A549 (cell line): Measurements from ENCODE around the gene ABHD6. TPM values are rescaled to one million over a fixed set of nuclear protein-coding genes. Genes with fewer than 3 reads are reported as not detected.

ENCODE experiments used
- ATAC-seq, 2 experiments: fragments of 200-7000 bp in 1 of 2; fragments of >200 bp in 1 of 2; cut with Nextera tagmentation in 1 of 2; cut with Tn5 transposase in 1 of 2; 3 replicates each; pipeline versions ENCODE4 v1.8.0 to v1.9.1; 2018 to 2020; ENCODE audit warnings: mild to moderate bottlenecking in 1 of 2, moderate library complexity in 1 of 2
- CTCF ChIA-PET: fragments of 300-600 bp; sonication (Branson Sonifier 250); formaldehyde crosslinking; extraction: SDS; loops from one replicate; lab custom pipeline; 2021; ENCODE audit warnings: antibody characterized with exemption, inconsistent platforms; lab: Yijun Ruan, JAX
- POLR2A ChIA-PET: fragments of 350-600 bp; formaldehyde crosslinking; extraction: SDS; loops from one replicate; lab custom pipeline; 2021; ENCODE audit warnings: antibody characterized with exemption, inconsistent platforms; lab: Yijun Ruan, JAX
- DNase-seq, 2 experiments: peaks; one replicate each; pipeline versions ENCODE4 v3.0.0 to v3.0.0-alpha.2; 2011 to 2016; ENCODE audit warnings: low read depth in 1 of 2, low spot score in 1 of 2
- FAIRE-seq: peaks from 2 replicates; lab custom pipeline; 2011; peaks lifted over from hg19 to GRCh38; lab: Jason Lieb, UNC
- H3K27ac ChIP-seq, 2 experiments: fragments of >200 bp; sonication (Bioruptor Twin); formaldehyde crosslinking; 3 replicates each; pipeline ENCODE4 v1.5.1; 2016 to 2017
- H3K4me1 ChIP-seq: fragments of >200 bp; sonication (Bioruptor Twin); formaldehyde crosslinking; 3 replicates; pipeline ENCODE4 v1.6.1; 2016
- H3K4me2 ChIP-seq: fragments of >200 bp; sonication (Bioruptor Twin); formaldehyde crosslinking; 3 replicates; pipeline ENCODE4 v1.6.1; 2016
- H3K4me3 ChIP-seq: fragments of >200 bp; sonication (Bioruptor Twin); formaldehyde crosslinking; 3 replicates; pipeline ENCODE4 v1.5.1; 2016
- H3K9me3 ChIP-seq: fragments of >200 bp; sonication (Bioruptor Twin); formaldehyde crosslinking; 3 replicates; pipeline ENCODE4 v1.6.1; 2016
- CEBPB ChIP-seq, 2 experiments: fragments of >200 bp in 1 of 2; sonication (Bioruptor Twin) in 1 of 2; formaldehyde crosslinking in 1 of 2; IDR thresholded peaks; 2 replicates each; pipeline ENCODE4 v1.6.1; 2012 to 2016
- CHD2 ChIP-seq: fragments of 150-350 bp; IDR thresholded peaks from 2 replicates; pipeline ENCODE4 v1.6.1; 2014; ENCODE audit warnings: low read length; ENCODE audit not compliant: partially characterized antibody
- EP300 ChIP-seq, 2 experiments: fragments of >200 bp; sonication (Bioruptor Twin); formaldehyde crosslinking; IDR thresholded peaks; 2 replicates in 1 of 2; 3 replicates in 1 of 2; pipeline ENCODE4 v1.6.1; 2016 to 2017
- FOSB ChIP-seq: fragments of 250-450 bp; sonication (Bioruptor Pico); IDR thresholded peaks from 2 replicates; pipeline ENCODE4 v1.5.0; 2020; ENCODE audit warnings: mild to moderate bottlenecking, moderate library complexity
- FOXS1 ChIP-seq: fragments of 250-450 bp; sonication (Bioruptor Pico); IDR thresholded peaks from 2 replicates; pipeline ENCODE4 v1.5.0; 2020; ENCODE audit warnings: mild to moderate bottlenecking, moderate library complexity
- HDAC2 ChIP-seq: fragments of 200-600 bp; sonication (generic); IDR thresholded peaks from 2 replicates; pipeline ENCODE4 v1.6.1; 2016
- HOXB13 ChIP-seq: fragments of 250-450 bp; sonication (Bioruptor Pico); IDR thresholded peaks from 2 replicates; pipeline ENCODE4 v1.5.0; 2020; ENCODE audit warnings: low read depth, mild to moderate bottlenecking, moderate library complexity
- KDM1A ChIP-seq: fragments of 200-600 bp; sonication (generic); IDR thresholded peaks from 2 replicates; pipeline ENCODE4 v1.6.1; 2016; ENCODE audit warnings: low read depth, mild to moderate bottlenecking
- MAZ ChIP-seq: fragments of 150-350 bp; IDR thresholded peaks from 2 replicates; pipeline ENCODE4 v1.6.1; 2014; ENCODE audit warnings: antibody characterized with exemption, low read depth, low read length, borderline replicate concordance
- MYC ChIP-seq: IDR thresholded peaks from 2 replicates; pipeline ENCODE4 v1.6.1; 2012; ENCODE audit warnings: mild to moderate bottlenecking, inconsistent platforms, low read length, improper control_type of control experiment, borderline replicate concordance
- NFE2L2 ChIP-seq: fragments of 150-350 bp; conservative IDR thresholded peaks from 2 replicates; pipeline ENCODE4 v1.6.1; 2014; ENCODE audit warnings: low read length
- NPAS2 ChIP-seq: fragments of 250-450 bp; sonication (Bioruptor Pico); IDR thresholded peaks from 2 replicates; pipeline ENCODE4 v1.8.0; 2022; ENCODE audit warnings: mild to moderate bottlenecking, moderate library complexity, borderline replicate concordance
- RAD21 ChIP-seq, 2 experiments: fragments of >200 bp in 1 of 2; sonication (Bioruptor Twin) in 1 of 2; formaldehyde crosslinking in 1 of 2; IDR thresholded peaks in 1 of 2; conservative IDR thresholded peaks in 1 of 2; 2 replicates in 1 of 2; 3 replicates in 1 of 2; pipeline ENCODE4 v1.6.1; 2012 to 2018; ENCODE audit warnings: inconsistent platforms in 1 of 2
- RCOR1 ChIP-seq: fragments of 150-350 bp; IDR thresholded peaks from 2 replicates; pipeline ENCODE4 v1.6.1; 2014; ENCODE audit warnings: antibody characterized with exemption, low read length, low read depth
- SMC3 ChIP-seq: fragments of >200 bp; sonication (Bioruptor Twin); formaldehyde crosslinking; IDR thresholded peaks from 3 replicates; pipeline ENCODE4 v1.6.1; 2018; ENCODE audit warnings: inconsistent platforms
- TP53 ChIP-seq: fragments of 250-450 bp; sonication (Bioruptor Pico); IDR thresholded peaks from 2 replicates; pipeline ENCODE4 v1.5.0; 2021; ENCODE audit warnings: mild to moderate bottlenecking, moderate library complexity
- ZC3H11A ChIP-seq: fragments of 450-650 bp; IDR thresholded peaks from 2 replicates; pipeline ENCODE4 v1.6.1; 2014; ENCODE audit warnings: antibody characterized with exemption, mild to moderate bottlenecking
- ZFP36 ChIP-seq: fragments of 450-650 bp; IDR thresholded peaks from 2 replicates; pipeline ENCODE4 v1.6.1; 2014; ENCODE audit warnings: borderline replicate concordance; ENCODE audit not compliant: partially characterized antibody
- ZSCAN20 ChIP-seq: fragments of 250-450 bp; sonication (Bioruptor Pico); IDR thresholded peaks from 2 replicates; pipeline ENCODE4 v1.8.0; 2022; ENCODE audit warnings: mild to moderate bottlenecking, moderate library complexity
- WGBS: methylation state at CpG from one replicate; pipeline ENCODE4 v1.1.6; 2017; ENCODE audit errors: missing lambda C conversion rate; 5-methylcytosine and 5-hydroxymethylcytosine counted together
- polyA plus RNA-seq, 4 experiments: library from polyadenylated mRNA; depleted of rRNA in 3 of 4; stranded (reverse); fragments of >200 nt; fragmentation: RNase III in 1 of 4; extraction: RNeasy Plus Mini Kit Qiagen cat#74134 plus additional on column Dnase treatment in 1 of 4; gene quantifications; 2 replicates in 3 of 4; 3 replicates in 1 of 4; pipeline ENCODE4 v1.2.3, GENCODE V29; 2011 to 2017
- TF ChIP-seq, protein P1 (sequence below): IDR thresholded peaks from 2 replicates; pipeline ENCODE4 v1.6.1; 2012
- TF ChIP-seq, protein P2 (sequence below): fragments of 150-350 bp; IDR thresholded peaks from 2 replicates; pipeline ENCODE4 v1.6.1; 2014; ENCODE audit warnings: low read depth, mild to moderate bottlenecking, low read length
- TF ChIP-seq, protein P3 (sequence below): fragments of 250-450 bp; sonication (Bioruptor Pico); IDR thresholded peaks from 2 replicates; pipeline ENCODE4 v1.5.0; 2021; ENCODE audit warnings: mild to moderate bottlenecking, moderate library complexity, borderline replicate concordance
- TF ChIP-seq, protein P4 (sequence below): fragments of 450-650 bp; IDR thresholded peaks from 2 replicates; pipeline ENCODE4 v1.6.1; 2014; ENCODE audit warnings: antibody characterized with exemption

ABHD6 gene
- polyA plus RNA-seq, 2 of the 4 experiments (the other 2 are of a cell fraction), result 6.6 to 10.1 TPM

DNA sequence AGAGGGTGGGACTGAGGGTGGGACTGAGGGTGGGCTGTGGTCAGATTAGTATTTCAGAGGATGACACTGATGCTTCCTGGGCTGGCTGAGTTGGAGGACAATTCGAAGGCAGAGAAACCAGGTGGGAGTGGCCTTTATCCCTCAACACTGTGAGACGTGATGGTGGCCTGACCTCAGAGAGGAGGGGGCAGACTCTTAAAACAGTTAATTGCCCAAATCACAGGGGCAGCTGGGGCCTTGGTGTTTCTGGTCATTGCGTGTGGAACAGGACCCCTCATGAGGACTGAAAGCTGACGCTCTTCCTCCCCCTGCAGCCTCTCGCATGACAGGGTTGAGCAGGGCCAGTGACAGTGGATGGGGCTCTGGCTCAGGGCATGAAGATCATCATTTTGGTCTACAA is 45.5 kb upstream of the ABHD6 start:
- peaks cover 12% of the 10 kb centered on the region for H3K4me1 ChIP-seq
- DNase-seq, result no peak
- ChIA-PET CTCF (interaction anchor here (0.6 to 5.7 kb wide), 3 partner anchors 12 to 25 kb away, joined by 3 to 38 read pairs (median 4); no protein-coding TSS in a partner anchor), POLR2A (no interaction called here)
- no peak for FAIRE-seq
- no peak for ATAC-seq
- H3K27ac ChIP-seq, result no peak overlapping the region
- no peak overlapping the region for H3K4me2 ChIP-seq
- TF ChIP-seq MYC, result no peak
- TF ChIP-seq ZC3H11A, result no peak
- TF ChIP-seq, protein P1, sequence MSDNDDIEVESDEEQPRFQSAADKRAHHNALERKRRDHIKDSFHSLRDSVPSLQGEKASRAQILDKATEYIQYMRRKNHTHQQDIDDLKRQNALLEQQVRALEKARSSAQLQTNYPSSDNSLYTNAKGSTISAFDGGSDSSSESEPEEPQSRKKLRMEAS, result no peak
- TF ChIP-seq TP53 (CRISPR knock-in tag), result no peak
- TF ChIP-seq KDM1A, result no peak
- TF ChIP-seq, protein P2, sequence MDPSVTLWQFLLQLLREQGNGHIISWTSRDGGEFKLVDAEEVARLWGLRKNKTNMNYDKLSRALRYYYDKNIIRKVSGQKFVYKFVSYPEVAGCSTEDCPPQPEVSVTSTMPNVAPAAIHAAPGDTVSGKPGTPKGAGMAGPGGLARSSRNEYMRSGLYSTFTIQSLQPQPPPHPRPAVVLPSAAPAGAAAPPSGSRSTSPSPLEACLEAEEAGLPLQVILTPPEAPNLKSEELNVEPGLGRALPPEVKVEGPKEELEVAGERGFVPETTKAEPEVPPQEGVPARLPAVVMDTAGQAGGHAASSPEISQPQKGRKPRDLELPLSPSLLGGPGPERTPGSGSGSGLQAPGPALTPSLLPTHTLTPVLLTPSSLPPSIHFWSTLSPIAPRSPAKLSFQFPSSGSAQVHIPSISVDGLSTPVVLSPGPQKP, result no peak
- no peak for TF ChIP-seq HOXB13 (CRISPR knock-in tag)
- no peak for TF ChIP-seq CHD2
- TF ChIP-seq NFE2L2, result no peak
- TF ChIP-seq NPAS2 (CRISPR knock-in tag), result no peak
- TF ChIP-seq RAD21 (conservative IDR thresholded peaks at IDR 0.05 in 1 of 2, IDR thresholded peaks at IDR 0.05 in 1 of 2), result no peak
- H3K9me3 ChIP-seq, result no peaks in the 10 kb centered on the region
- 85% methylated on average over 5 of the region's 5 CpGs for WGBS
- H3K4me3 ChIP-seq, result no peak overlapping the region

DNA sequence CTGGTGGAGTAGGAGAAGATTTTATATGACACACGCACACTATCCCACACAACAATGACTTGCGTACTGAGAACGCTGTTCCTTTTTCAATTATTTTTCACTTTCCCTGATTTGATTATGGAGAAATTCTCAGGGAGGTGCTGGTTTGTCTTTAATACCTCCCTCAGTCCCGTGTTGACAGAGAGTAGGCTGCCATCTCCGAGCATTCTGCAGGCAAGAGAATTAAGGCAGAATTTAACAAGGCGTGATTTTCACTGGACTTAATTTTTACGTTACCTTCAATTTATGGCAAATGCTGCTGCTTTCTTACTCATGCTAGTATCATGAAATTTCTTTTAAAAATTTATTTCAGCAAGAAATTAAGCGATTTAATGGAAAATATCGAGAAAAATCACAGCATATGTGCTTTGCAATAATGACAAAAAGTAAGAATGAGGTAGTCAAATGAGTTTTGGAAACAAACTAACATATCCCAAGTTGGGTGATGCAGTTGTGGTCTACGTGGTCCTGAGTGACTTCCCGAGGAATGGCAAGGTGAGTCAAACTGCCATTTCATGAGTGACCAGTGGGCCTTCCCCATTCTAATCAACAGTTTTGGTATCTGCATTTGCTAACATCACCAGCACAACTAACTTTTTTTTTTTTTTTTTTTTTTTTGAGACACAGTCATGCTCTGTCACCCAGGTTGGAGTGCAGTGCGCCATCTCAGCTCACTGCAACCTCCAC is 43.7 kb upstream of the ABHD6 start:
- Histone ChIP-seq H3K4me1 (peaks cover 1% of the 10 kb centered on the region; the same call in 1 of the 3 replicates), H3K4me3 (no peak overlapping the region), H3K4me2 (no peak overlapping the region), H3K27ac (no peak overlapping the region), H3K9me3 (no peaks in the 10 kb centered on the region)
- FAIRE-seq, result no peak
- CTCF ChIA-PET, result interaction anchor here (0.6 to 1.2 kb wide), 3 partner anchors 16 to 24 kb away, joined by 3 read pairs; no protein-coding TSS in a partner anchor
- WGBS, result 77% methylated on average over 12 of the region's 12 CpGs
- no peak for ATAC-seq
- DNase-seq, result no peak
- TF ChIP-seq ZSCAN20, result no peak
- no peak for TF ChIP-seq MAZ
- TF ChIP-seq, protein P3, sequence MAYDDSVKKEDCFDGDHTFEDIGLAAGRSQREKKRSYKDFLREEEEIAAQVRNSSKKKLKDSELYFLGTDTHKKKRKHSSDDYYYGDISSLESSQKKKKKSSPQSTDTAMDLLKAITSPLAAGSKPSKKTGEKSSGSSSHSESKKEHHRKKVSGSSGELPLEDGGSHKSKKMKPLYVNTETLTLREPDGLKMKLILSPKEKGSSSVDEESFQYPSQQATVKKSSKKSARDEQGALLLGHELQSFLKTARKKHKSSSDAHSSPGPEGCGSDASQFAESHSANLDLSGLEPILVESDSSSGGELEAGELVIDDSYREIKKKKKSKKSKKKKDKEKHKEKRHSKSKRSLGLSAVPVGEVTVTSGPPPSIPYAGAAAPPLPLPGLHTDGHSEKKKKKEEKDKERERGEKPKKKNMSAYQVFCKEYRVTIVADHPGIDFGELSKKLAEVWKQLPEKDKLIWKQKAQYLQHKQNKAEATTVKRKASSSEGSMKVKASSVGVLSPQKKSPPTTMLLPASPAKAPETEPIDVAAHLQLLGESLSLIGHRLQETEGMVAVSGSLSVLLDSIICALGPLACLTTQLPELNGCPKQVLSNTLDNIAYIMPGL (CRISPR knock-in tag), result no peak
- no peak for TF ChIP-seq TP53 (CRISPR knock-in tag)
- TF ChIP-seq CEBPB (IDR thresholded peaks at IDR 0.05), result no peak
- TF ChIP-seq CHD2, result no peak
- TF ChIP-seq EP300 (IDR thresholded peaks at IDR 0.05), result no peak
- TF ChIP-seq RCOR1, result no peak
- TF ChIP-seq NPAS2 (CRISPR knock-in tag), result no peak
- no peak for TF ChIP-seq NFE2L2
- POLR2A ChIA-PET, result no interaction called here

DNA sequence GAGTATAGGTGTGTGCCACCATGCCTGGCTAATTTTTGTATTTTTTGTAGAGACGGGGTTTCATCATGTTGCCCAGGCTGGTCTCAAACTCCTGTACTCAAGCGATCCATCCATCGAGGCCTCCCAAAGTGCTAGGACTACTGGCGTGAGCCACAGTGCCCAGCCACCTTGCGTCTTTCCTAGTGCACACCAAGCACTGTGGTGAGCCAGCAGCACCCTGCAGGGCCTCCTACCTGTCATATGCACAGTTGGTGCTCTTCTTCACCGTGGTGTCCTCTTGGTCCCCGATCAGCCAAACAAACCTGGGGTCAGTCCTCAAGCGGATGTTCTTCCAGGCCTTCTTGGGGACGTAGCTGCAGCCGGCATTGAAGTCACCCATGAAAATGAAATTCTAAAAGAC is 40.0 kb upstream of the ABHD6 start:
- H3K4me1 ChIP-seq, result no peaks in the 10 kb centered on the region
- ATAC-seq, result no peak
- CTCF ChIA-PET, result interaction anchor here (1.1 to 2.8 kb wide), 3 partner anchors 10 to 20 kb away, joined by 4 to 14 read pairs (median 8); no protein-coding TSS in a partner anchor
- 94% methylated on average over 10 of the region's 10 CpGs for WGBS
- no peaks in the 10 kb centered on the region for H3K9me3 ChIP-seq
- DNase-seq, result no peak
- no peak overlapping the region for H3K27ac ChIP-seq
- no peak for FAIRE-seq
- POLR2A ChIA-PET, result no interaction called here
- TF ChIP-seq SMC3, result no peak
- no peak for TF ChIP-seq FOSB (CRISPR knock-in tag)
- TF ChIP-seq FOXS1, result no peak
- no peak for TF ChIP-seq TP53 (CRISPR knock-in tag)
- TF ChIP-seq HDAC2, result no peak
- TF ChIP-seq, protein P2, result no peak
- TF ChIP-seq, protein P4, sequence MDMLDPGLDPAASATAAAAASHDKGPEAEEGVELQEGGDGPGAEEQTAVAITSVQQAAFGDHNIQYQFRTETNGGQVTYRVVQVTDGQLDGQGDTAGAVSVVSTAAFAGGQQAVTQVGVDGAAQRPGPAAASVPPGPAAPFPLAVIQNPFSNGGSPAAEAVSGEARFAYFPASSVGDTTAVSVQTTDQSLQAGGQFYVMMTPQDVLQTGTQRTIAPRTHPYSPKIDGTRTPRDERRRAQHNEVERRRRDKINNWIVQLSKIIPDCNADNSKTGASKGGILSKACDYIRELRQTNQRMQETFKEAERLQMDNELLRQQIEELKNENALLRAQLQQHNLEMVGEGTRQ, result no peak
- TF ChIP-seq KDM1A, result no peak
- no peak for TF ChIP-seq ZFP36
- TF ChIP-seq, protein P3 (CRISPR knock-in tag), result no peak
- TF ChIP-seq, all 56 proteins: peak for 0
- Histone ChIP-seq H3K4me3 (no peak overlapping the region), H3K4me2 (no peak overlapping the region)
